Mesothelial cell of epicardium (in vitro differentiated cells): ENCODE results near the gene UBR1. TPM values are rescaled to one million over a fixed set of nuclear protein-coding genes. Genes with fewer than 3 reads are reported as not detected.

Experiments
- DNase-seq, 2 experiments: peaks; one replicate each; pipeline ENCODE4 v3.0.0; 2021; ENCODE audit warnings: low spot score in 2 of 2; ENCODE audit not compliant: unreplicated experiment in 2 of 2
- H3K27ac Mint-ChIP-seq: 2 replicates; pipeline ENCODE4 v1.8.0; 2021; ENCODE audit warnings: mixed read lengths
- H3K27me3 Mint-ChIP-seq: 2 replicates; pipeline ENCODE4 v1.8.0; 2021; ENCODE audit warnings: low read depth, mixed read lengths
- H3K36me3 Mint-ChIP-seq: 2 replicates; pipeline ENCODE4 v1.8.0; 2021; ENCODE audit warnings: mixed read lengths
- H3K4me1 Mint-ChIP-seq: 2 replicates; pipeline ENCODE4 v1.8.0; 2021; ENCODE audit warnings: mixed read lengths
- H3K4me3 Mint-ChIP-seq: 2 replicates; pipeline ENCODE4 v1.8.0; 2021; ENCODE audit warnings: mild to moderate bottlenecking, moderate library complexity, mixed read lengths
- H3K9me3 Mint-ChIP-seq: 2 replicates; pipeline ENCODE4 v1.8.0; 2021; ENCODE audit warnings: mixed read lengths
- total RNA-seq: library from RNA; stranded (reverse); gene quantifications from 3 replicates; pipeline ENCODE4 v1.2.1, GENCODE V29; 2021
- TF ChIP-seq, protein P1 (sequence below): fragments of 200-600 bp; sonication (generic); IDR thresholded peaks from one replicate; pipeline ENCODE4 v1.5.0; 2021; ENCODE audit warnings: antibody characterized with exemption; ENCODE audit not compliant: unreplicated experiment

UBR1 gene
- total RNA-seq, 1 donor from 2014 or later, result 36.4 TPM

DNA sequence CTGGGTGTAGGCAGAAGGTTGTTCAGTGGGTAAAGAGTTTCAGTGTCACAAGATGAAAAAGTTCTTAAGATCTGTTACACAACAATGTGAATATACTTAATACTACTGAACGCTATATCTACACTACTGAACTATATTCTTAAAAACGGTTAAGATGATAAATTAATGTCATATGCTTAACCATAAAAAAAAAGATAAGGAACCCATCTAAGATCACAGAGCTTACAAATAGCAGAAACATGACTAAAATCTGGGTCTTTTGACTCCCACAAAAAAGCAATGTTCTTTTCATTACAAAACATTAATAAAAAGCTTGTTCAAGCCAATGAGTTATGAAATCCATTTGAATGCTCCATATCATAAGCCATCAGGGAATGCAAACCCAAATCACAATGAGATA lies 34.4 kb downstream of the UBR1 start:
- DNase-seq, result no peak
- Mint-ChIP-seq H3K27me3 (no peaks in the 10 kb centered on the region), H3K36me3 (peaks cover 52% of the 10 kb centered on the region), H3K27ac (no peak overlapping the region), H3K4me3 (no peak overlapping the region), H3K4me1 (no peaks in the 10 kb centered on the region), H3K9me3 (peaks cover 3% of the 10 kb centered on the region)
- TF ChIP-seq, protein P1, sequence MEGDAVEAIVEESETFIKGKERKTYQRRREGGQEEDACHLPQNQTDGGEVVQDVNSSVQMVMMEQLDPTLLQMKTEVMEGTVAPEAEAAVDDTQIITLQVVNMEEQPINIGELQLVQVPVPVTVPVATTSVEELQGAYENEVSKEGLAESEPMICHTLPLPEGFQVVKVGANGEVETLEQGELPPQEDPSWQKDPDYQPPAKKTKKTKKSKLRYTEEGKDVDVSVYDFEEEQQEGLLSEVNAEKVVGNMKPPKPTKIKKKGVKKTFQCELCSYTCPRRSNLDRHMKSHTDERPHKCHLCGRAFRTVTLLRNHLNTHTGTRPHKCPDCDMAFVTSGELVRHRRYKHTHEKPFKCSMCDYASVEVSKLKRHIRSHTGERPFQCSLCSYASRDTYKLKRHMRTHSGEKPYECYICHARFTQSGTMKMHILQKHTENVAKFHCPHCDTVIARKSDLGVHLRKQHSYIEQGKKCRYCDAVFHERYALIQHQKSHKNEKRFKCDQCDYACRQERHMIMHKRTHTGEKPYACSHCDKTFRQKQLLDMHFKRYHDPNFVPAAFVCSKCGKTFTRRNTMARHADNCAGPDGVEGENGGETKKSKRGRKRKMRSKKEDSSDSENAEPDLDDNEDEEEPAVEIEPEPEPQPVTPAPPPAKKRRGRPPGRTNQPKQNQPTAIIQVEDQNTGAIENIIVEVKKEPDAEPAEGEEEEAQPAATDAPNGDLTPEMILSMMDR, result no peak

DNA sequence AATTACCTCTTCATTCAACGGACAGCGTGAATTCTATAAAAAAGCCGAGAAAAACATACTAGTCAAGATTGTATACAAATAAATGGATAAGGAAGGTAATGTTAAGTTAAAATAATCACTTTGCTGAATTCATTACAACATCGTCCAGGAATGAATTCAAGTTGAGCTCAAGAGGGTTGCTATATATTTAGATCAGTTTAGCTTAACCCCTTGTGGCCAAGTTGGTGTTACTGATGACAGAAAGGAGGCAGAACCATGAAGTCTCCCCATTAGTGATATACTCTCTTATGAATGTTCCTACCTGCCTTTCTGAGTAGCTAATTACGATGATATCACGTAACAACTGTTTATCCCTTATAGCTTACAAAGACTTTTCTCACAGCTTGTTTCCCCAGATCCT lies 34.9 kb downstream of the UBR1 start:
- Mint-ChIP-seq H3K4me3 (no peak overlapping the region), H3K9me3 (peaks cover 3% of the 10 kb centered on the region), H3K27me3 (no peaks in the 10 kb centered on the region), H3K4me1 (no peaks in the 10 kb centered on the region), H3K36me3 (peaks cover 57% of the 10 kb centered on the region), H3K27ac (no peak overlapping the region)
- TF ChIP-seq, protein P1, result no peak
- DNase-seq, result no peak

DNA sequence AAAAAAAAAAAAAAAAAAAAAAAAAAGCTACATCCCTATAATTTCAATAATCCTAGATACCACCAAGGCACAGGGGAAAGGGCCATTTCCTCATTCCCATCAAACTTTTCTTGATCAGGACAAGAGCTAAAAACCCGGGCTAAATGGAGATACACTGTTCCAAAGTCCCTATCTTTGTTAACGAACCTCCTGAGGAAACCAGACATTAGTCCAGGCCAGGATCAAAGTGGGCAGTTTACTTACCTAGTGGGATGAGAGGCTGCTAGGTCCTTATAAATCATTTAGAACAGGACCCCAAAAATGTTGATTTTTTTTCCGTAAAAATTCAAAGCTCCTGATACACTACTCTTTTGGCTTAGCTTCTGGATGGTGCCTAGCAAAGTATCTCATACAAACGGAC lies 35.6 kb downstream of the UBR1 start:
- Mint-ChIP-seq H3K4me1 (no peaks in the 10 kb centered on the region), H3K27ac (no peak overlapping the region), H3K4me3 (no peak overlapping the region), H3K36me3 (peaks cover 64% of the 10 kb centered on the region), H3K27me3 (no peaks in the 10 kb centered on the region), H3K9me3 (peaks cover 3% of the 10 kb centered on the region)
- no peak for DNase-seq
- TF ChIP-seq, protein P1, result no peak

DNA sequence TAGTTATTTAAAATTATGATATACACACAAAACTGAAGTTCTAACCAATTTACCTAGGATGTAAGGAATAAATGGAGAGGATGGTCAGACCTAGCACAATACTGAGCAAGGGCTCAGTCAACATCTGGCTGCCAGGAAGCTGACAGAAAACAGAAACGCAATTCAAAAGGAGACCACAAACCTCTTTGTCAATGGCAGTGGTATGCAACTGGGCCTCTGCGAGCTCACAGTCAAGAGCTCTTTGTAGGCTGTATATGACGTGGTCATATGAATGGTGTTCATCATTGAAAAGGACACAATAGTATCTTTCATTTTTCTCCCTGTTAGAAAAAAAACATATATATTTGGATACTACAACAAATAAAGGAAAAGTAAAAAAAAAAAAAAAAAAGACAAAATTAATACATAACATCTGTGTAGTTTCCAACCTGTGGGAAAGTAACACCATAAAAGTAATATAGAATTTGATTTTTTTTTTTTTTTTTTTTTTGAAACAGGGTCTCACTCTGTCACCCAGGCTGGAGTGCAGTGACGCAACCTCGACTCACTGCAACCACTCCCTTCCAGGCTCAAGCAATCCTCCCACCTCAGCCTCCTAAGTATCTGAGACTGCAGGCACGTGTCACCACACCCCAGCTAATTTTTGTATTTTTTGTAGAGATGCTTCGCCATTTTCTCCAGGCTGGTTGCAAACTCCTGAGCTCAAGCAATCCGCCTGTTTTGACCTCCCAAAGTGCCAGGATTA lies 37.9 kb downstream of the UBR1 start:
- no peaks in the 10 kb centered on the region for H3K27me3 Mint-ChIP-seq
- H3K36me3 Mint-ChIP-seq, result peaks cover 55% of the 10 kb centered on the region
- no peak for DNase-seq
- no peak overlapping the region for H3K27ac Mint-ChIP-seq
- H3K4me1 Mint-ChIP-seq, result no peaks in the 10 kb centered on the region
- H3K4me3 Mint-ChIP-seq, result no peak overlapping the region
- TF ChIP-seq, protein P1, result no peak
- H3K9me3 Mint-ChIP-seq, result peaks cover 3% of the 10 kb centered on the region

DNA sequence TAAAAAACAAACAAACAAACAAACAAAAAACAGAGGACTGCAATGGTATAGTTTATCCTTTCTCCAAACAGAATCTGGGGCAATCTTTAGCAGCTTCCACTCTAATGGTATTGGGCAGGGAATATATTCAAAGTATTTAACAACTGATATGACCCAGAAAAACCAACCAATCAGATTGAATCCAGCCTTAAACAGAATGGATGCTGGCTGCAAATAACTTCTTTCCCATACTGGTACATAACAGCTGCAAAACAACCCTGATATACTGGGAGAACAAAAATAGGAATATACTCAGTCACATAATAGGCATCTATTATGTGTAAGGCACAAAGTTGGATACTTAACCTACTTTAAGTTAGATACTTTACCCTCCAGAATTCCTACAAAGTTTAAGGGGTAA lies 49.1 kb downstream of the UBR1 start:
- TF ChIP-seq, protein P1, result no peak
- no peak for DNase-seq
- Mint-ChIP-seq H3K4me1 (no peaks in the 10 kb centered on the region), H3K36me3 (peaks cover 39% of the 10 kb centered on the region), H3K4me3 (no peak overlapping the region), H3K27me3 (no peaks in the 10 kb centered on the region), H3K9me3 (no peaks in the 10 kb centered on the region), H3K27ac (no peak overlapping the region)
